Activated naive CD4-positive, alpha-beta T cell treated with anti-CD3 and anti-CD28 coated beads, Interleukin-2, amount 50 U/mL, for 24 hours (primary cell): ENCODE measurements around the gene ZNF280D.

Experiments
- H3K27ac Mint-ChIP-seq: one replicate; pipeline ENCODE4 v1.8.0; 2021; ENCODE audit warnings: mild to moderate bottlenecking, mixed read lengths
- H3K27me3 Mint-ChIP-seq: one replicate; pipeline ENCODE4 v1.8.0; 2021; ENCODE audit warnings: mixed read lengths
- H3K36me3 Mint-ChIP-seq: one replicate; pipeline ENCODE4 v1.8.0; 2021; ENCODE audit warnings: mixed read lengths
- H3K4me1 Mint-ChIP-seq: one replicate; pipeline ENCODE4 v1.8.0; 2021; ENCODE audit warnings: mixed read lengths
- H3K4me3 Mint-ChIP-seq: one replicate; pipeline ENCODE4 v1.8.0; 2021; ENCODE audit warnings: mild to moderate bottlenecking, mixed read lengths
- H3K9me3 Mint-ChIP-seq: one replicate; pipeline ENCODE4 v1.8.0; 2021; ENCODE audit warnings: mixed read lengths

ZNF280D gene

DNA sequence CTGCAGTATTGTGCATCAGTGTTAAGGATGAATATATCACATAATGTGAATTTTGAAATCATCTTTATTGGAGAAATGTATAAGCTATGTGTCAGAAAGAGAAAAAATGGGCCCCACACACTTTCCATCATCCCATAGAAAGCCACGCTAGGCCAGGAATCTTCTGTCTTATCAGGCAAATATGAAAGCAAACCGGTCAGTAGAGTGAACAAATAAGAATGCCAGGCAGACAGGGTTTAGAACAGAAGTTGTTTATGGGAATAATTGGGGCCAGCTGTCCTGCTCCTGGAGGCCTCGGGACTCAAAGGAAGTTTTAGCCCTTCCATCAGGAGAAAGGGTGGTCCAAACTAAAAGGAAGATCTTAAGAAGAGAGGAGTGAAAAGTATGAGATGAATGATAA, 39.5 kb downstream of the ZNF280D start:
- Mint-ChIP-seq H3K9me3 (no peaks in the 10 kb centered on the region), H3K4me3 (no peak overlapping the region), H3K4me1 (no peaks in the 10 kb centered on the region), H3K27ac (no peak overlapping the region), H3K36me3 (peaks cover 11% of the 10 kb centered on the region), H3K27me3 (no peaks in the 10 kb centered on the region)

- no peak overlapping the region for H3K27ac Mint-ChIP-seq
- no peaks in the 10 kb centered on the region for H3K9me3 Mint-ChIP-seq
- H3K4me1 Mint-ChIP-seq = no peaks in the 10 kb centered on the region
Measured at GRCh38 chr15:56690733-56691132, 42.6 kb downstream of the ZNF280D start.

GRCh38 chr15:56683908-56684307, 49.4 kb downstream of the ZNF280D start:
- peaks cover 7% of the 10 kb centered on the region for H3K36me3 Mint-ChIP-seq
- no peaks in the 10 kb centered on the region for H3K4me1 Mint-ChIP-seq
- no peaks in the 10 kb centered on the region for H3K27me3 Mint-ChIP-seq
- H3K4me3 Mint-ChIP-seq = no peak overlapping the region
- H3K9me3 Mint-ChIP-seq = no peaks in the 10 kb centered on the region
- H3K27ac Mint-ChIP-seq = no peak overlapping the region

More at GRCh38 chr15:56690733-56691132, 42.6 kb downstream of the ZNF280D start:
- Mint-ChIP-seq H3K4me3 (no peak overlapping the region), H3K27me3 (no peaks in the 10 kb centered on the region), H3K36me3 (peaks cover 7% of the 10 kb centered on the region)

- H3K36me3 Mint-ChIP-seq = peaks cover 16% of the 10 kb centered on the region
- no peaks in the 10 kb centered on the region for H3K9me3 Mint-ChIP-seq
- H3K4me1 Mint-ChIP-seq = no peaks in the 10 kb centered on the region
- no peaks in the 10 kb centered on the region for H3K27me3 Mint-ChIP-seq
- H3K4me3 Mint-ChIP-seq = no peak overlapping the region
- no peak overlapping the region for H3K27ac Mint-ChIP-seq
Measured at GRCh38 chr15:56681113-56681512, 52.2 kb downstream of the ZNF280D start.

- Mint-ChIP-seq H3K9me3 (no peaks in the 10 kb centered on the region), H3K4me1 (no peaks in the 10 kb centered on the region), H3K4me3 (no peak overlapping the region), H3K36me3 (peaks cover 24% of the 10 kb centered on the region), H3K27me3 (no peaks in the 10 kb centered on the region), H3K27ac (no peak overlapping the region)
Measured at GRCh38 chr15:56679225-56679624, 54.1 kb downstream of the ZNF280D start.

- Mint-ChIP-seq H3K9me3 (no peaks in the 10 kb centered on the region), H3K4me1 (no peaks in the 10 kb centered on the region), H3K27me3 (no peaks in the 10 kb centered on the region), H3K4me3 (no peak overlapping the region), H3K36me3 (peaks cover 27% of the 10 kb centered on the region), H3K27ac (no peak overlapping the region)
Measured at GRCh38 chr15:56678571-56678970, 54.7 kb downstream of the ZNF280D start.

GRCh38 chr15:56677271-56677670, 56.0 kb downstream of the ZNF280D start:
- Mint-ChIP-seq H3K4me1 (no peaks in the 10 kb centered on the region), H3K27ac (peak overlapping the region; percentile 6), H3K36me3 (peaks cover 33% of the 10 kb centered on the region), H3K4me3 (no peak overlapping the region), H3K9me3 (no peaks in the 10 kb centered on the region), H3K27me3 (no peaks in the 10 kb centered on the region)

DNA sequence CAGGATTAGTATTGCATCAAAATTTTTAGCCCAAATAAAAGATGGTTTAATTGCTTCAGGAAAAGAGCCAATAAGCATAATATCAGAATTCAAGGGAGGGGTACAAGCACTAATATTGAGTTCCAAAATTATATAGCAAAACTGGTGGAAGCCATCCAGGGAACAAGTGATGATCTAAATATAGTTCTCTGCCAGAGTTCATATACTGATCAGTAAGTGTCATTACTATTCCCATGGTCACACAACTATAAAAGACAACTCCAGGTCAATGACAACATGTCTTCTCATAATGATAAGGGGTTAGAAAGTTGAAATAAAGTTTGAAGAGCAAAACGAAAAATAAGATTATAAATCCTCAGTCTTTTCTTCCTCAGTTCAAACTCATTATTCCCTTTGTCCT, 57.4 kb downstream of the ZNF280D start:
- peaks cover 36% of the 10 kb centered on the region for H3K36me3 Mint-ChIP-seq
- H3K4me1 Mint-ChIP-seq = no peaks in the 10 kb centered on the region
- H3K9me3 Mint-ChIP-seq = no peaks in the 10 kb centered on the region
- H3K4me3 Mint-ChIP-seq = no peak overlapping the region
- H3K27me3 Mint-ChIP-seq = no peaks in the 10 kb centered on the region
- H3K27ac Mint-ChIP-seq = no peak overlapping the region

- H3K27me3 Mint-ChIP-seq = no peaks in the 10 kb centered on the region
- H3K27ac Mint-ChIP-seq = no peak overlapping the region
- no peaks in the 10 kb centered on the region for H3K9me3 Mint-ChIP-seq
- no peaks in the 10 kb centered on the region for H3K4me1 Mint-ChIP-seq
- peaks cover 35% of the 10 kb centered on the region for H3K36me3 Mint-ChIP-seq
- no peak overlapping the region for H3K4me3 Mint-ChIP-seq
Measured at GRCh38 chr15:56674857-56675256, 58.5 kb downstream of the ZNF280D start.

DNA sequence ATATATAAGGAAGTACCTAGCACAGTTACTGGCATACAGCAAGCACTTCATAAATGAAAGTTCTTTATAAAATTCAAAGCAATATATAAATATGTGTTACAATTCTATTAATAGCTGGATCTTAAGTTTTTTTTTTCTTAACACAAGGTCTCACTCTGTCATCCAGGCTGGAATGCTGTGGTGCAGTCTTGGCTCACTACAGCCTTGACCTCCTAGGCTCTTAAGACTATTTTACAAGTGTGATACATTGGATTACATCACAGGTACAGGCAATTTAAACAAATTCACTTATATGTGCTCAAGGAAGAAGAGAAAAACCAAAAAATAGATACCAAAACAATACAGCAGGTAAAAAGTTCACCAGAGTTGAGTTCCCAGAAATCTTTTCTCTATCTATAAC, 60.6 kb downstream of the ZNF280D start:
- Mint-ChIP-seq H3K36me3 (peaks cover 37% of the 10 kb centered on the region), H3K27ac (no peak overlapping the region), H3K4me1 (no peaks in the 10 kb centered on the region), H3K4me3 (no peak overlapping the region), H3K27me3 (no peaks in the 10 kb centered on the region), H3K9me3 (no peaks in the 10 kb centered on the region)

GRCh38 chr15:56667517-56667916, 65.8 kb downstream of the ZNF280D start:
- Mint-ChIP-seq H3K27ac (no peak overlapping the region), H3K4me1 (no peaks in the 10 kb centered on the region), H3K36me3 (peaks cover 32% of the 10 kb centered on the region), H3K9me3 (no peaks in the 10 kb centered on the region), H3K27me3 (no peaks in the 10 kb centered on the region), H3K4me3 (no peak overlapping the region)

- Mint-ChIP-seq H3K4me3 (no peak overlapping the region), H3K27me3 (no peaks in the 10 kb centered on the region), H3K27ac (no peak overlapping the region), H3K9me3 (no peaks in the 10 kb centered on the region), H3K36me3 (peaks cover 35% of the 10 kb centered on the region), H3K4me1 (no peaks in the 10 kb centered on the region)
Measured at GRCh38 chr15:56660943-56661342, 72.4 kb downstream of the ZNF280D start.

GRCh38 chr15:56659197-56659596, 74.1 kb downstream of the ZNF280D start:
- Mint-ChIP-seq H3K4me1 (no peaks in the 10 kb centered on the region), H3K27me3 (no peaks in the 10 kb centered on the region), H3K27ac (no peak overlapping the region), H3K9me3 (no peaks in the 10 kb centered on the region), H3K36me3 (peaks cover 27% of the 10 kb centered on the region), H3K4me3 (no peak overlapping the region)

DNA sequence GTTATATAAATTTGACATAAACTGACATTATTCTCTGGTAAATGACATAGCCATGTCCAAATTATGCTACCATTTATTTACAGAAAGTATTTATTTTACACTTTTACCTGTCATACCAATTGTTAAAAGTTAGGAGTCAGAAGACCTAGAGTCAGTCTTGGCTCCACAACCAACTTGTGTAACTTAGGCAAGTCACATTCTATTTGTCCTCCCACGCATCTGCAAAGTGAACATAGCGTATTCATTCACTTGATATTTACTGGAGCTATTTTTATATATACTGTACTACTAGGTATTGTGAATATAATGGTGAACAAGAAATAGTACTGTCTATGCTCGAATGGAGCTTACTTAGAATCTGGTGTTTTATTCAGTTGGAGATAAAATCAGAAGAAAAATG, 78.7 kb downstream of the ZNF280D start:
- H3K9me3 Mint-ChIP-seq = no peaks in the 10 kb centered on the region
- no peak overlapping the region for H3K27ac Mint-ChIP-seq
- no peak overlapping the region for H3K4me3 Mint-ChIP-seq
- H3K36me3 Mint-ChIP-seq = peaks cover 22% of the 10 kb centered on the region
- H3K4me1 Mint-ChIP-seq = no peaks in the 10 kb centered on the region
- H3K27me3 Mint-ChIP-seq = no peaks in the 10 kb centered on the region

- Mint-ChIP-seq H3K36me3 (peaks cover 24% of the 10 kb centered on the region), H3K27me3 (no peaks in the 10 kb centered on the region), H3K4me3 (no peak overlapping the region), H3K9me3 (no peaks in the 10 kb centered on the region), H3K4me1 (no peaks in the 10 kb centered on the region), H3K27ac (no peak overlapping the region)
Measured at GRCh38 chr15:56654216-56654615, 79.1 kb downstream of the ZNF280D start.

DNA sequence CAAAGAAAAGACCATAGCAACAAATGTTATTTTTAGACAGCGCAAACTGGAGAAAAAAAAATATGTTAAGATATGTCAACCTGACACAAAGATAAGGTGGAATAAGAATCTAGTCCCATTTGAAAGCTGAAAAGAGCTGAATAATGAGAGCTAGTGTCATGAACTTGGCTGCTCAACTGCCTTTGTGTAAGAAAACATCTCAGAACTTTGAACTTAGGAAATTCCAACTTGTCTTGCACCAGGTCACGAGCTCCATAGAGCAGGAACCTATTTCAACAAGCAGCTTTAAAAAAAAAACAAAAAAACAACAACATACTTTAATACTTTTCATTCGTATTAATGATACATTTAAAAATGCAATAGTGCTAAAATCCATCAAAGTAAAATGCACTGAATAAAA, 79.5 kb downstream of the ZNF280D start:
- Mint-ChIP-seq H3K9me3 (no peaks in the 10 kb centered on the region), H3K27ac (no peak overlapping the region), H3K4me3 (no peak overlapping the region), H3K36me3 (peaks cover 26% of the 10 kb centered on the region), H3K4me1 (no peaks in the 10 kb centered on the region), H3K27me3 (no peaks in the 10 kb centered on the region)

DNA sequence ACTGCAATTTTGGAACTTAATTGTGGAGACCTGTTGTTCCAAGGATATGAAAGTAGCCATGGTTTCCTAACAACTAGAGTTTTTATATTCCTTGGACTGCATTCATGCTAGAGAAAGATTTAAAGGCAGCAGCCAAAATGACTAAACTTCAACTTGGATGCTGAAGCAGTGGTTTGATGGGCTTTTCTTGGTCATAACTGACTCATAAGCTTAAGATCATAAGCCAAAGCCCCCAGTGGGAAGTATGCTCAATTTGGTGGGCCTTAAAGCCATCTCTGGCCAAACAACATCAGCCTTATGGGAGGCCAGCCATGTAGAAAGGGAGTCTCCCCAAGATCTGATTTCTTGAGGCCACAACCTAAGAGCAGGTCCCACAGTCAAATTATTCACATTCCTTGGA, 80.2 kb downstream of the ZNF280D start:
- Mint-ChIP-seq H3K4me3 (no peak overlapping the region), H3K4me1 (no peaks in the 10 kb centered on the region), H3K27ac (no peak overlapping the region), H3K36me3 (peaks cover 25% of the 10 kb centered on the region), H3K27me3 (no peaks in the 10 kb centered on the region), H3K9me3 (no peaks in the 10 kb centered on the region)
